Activated gamma-delta T cell treated with anti-CD3 and anti-CD28 coated beads, Interleukin-2, amount 50 U/mL, for 16 hours (primary cell): ENCODE data around the gene VPS35L.
A peak's percentile ranks its signal among the peaks of the same experiment; 100 is the strongest.

Experiments
- DNase-seq: peaks from one replicate; pipeline ENCODE4 v3.0.0-alpha.2; 2020; ENCODE audit warnings: low read depth

Gene VPS35L

DNA sequence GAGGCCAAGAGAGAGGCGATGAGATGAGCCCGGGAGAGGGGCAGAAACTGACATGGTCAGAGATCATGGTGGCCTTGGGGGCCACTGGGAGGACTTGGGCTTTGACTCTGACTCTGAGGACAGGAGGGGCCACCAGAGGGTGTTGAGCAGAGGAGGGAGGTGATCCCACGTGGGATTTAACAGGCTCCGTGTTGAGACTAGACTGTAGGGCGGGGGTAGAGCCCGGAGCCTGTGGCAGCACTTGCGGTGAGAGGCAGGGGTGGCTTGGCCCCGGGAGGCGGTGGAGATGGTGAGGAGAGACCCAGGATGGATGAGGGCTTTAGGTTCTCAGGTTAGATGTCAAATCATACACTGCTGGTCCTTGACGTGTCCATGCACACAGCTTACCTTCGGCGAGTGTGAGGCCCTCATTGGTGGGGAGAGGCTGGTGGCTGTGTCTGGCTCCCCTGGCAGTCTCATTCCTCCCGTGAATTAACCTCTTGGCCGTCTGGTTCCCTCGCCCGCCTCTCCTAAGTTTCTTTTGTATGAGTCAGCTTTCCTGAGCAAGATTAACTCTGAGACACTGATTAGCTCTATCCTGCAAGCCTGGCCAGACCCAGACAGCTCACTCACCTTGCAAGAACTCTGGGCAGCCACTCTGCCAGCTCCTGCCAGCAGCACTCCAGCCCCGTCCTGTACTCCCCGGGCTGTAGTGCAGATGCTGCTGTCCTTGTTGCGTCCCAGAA is 39.7 kb downstream of the VPS35L start:
- no peak for DNase-seq

GRCh38 chr16:19598805-19599510 is 43.5 kb downstream of the VPS35L start:
- no peak for DNase-seq

DNA sequence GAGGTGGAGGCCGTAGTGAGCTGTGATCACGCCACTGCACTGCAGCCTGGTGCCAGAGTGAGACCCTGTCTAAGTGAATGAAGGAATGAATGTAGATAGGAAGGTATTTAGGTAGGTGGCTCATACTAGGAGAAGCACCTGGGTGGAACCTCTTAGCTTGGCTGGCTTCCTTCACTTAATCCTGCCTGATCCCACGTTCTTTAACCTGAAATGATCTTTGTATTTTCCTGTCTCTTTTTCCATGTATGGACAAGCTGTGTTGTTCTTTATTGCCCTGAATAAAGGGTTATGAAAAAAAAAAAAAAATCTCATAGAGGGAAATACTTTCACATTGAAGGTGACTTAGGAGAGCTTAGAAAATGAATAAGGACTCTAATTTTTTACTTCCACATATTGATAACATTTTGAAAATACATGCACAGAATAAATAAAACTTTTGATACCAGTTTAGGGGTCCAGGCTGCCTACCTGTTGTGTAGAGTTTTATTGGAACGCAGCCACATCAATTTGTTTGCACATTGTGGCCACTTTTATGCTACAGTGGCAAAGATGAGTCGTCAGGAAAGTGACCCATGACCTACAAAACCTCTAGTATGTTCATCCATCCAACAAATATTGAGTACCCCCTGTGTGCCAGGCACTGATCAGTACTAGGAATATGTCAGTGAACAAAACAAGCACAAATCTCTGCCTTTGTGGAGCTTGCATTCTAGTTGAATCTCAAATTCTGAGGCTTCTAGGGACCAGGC is 44.6 kb downstream of the VPS35L start:
- DNase-seq = no peak

- peak; percentile 2 for DNase-seq
These were observed 45.8 kb downstream of the VPS35L start for GRCh38 chr16:19601083-19601976.

DNA sequence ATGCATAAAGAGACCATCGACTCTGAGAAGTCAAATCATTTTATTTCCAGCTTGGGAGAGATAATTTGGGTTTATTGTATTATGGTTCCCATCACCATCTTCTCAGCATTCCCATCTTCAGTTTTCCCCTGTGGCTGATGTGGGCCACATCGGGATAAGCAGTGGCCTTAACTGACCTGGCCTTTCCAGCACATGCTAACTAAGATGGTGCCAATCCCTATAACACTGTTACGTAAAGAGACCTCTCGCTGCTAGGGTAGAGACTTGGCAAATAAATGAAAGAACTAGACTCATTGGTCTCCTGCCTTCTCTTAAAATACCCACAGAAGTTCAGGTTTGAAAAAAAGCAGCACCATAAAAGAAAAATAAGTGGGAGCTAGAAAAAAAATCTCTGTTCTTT is 49.4 kb downstream of the VPS35L start:
- no peak for DNase-seq

GRCh38 chr16:19605701-19606100 is 50.2 kb downstream of the VPS35L start:
- DNase-seq = no peak

DNA sequence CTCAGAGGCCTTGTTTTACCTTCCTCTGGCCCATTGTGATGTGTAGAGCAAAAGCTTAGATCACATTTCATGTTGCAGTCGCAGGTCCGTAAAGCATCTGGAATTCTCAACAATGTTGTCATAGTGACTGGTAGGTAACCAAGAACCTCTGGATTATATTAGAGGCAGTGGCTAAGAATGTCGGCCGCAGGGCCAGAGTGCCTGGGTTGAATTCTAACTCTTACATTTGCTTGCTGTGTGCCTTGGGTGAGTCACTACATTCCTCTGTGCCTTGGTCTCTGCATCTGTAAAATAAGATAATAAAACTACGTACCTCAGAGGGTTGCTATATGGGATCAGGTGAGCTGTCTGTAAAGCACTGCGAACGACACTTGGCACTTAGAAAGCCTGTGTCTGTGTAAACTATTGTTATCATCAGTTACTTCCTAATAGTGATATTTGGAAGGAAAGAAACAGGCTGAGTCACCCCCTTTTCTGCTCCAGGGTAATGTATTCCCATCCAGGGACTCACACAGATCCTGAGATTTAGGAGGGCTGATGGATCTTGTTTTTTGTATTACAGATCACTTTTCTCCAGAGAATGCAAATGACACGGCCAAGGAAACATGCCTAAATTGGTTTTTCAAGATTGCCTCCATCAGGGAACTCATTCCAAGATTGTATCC is 52.2 kb downstream of the VPS35L start:
- DNase-seq = no peak

DNA sequence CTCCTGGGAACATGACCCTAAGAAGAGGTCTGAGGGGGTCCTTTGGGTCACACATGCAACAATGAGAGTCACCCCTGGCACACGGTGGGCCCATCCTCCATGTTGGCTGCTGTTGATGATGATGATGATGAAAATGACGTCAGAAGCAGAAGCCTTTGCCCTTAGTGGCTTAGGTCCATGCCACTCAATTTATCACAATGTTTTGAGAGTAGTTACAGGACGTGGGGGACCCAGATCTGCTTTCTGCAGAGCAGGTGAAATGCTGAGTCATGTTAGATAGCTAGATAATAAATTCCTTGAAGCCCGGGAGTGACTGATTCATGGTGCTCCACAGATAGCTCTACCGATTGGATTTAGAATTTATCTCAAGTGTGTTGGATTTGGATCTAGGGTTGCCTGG is 53.9 kb downstream of the VPS35L start:
- no peak for DNase-seq

GRCh38 chr16:19610200-19610599 is 54.7 kb downstream of the VPS35L start:
- no peak for DNase-seq

- DNase-seq = no peak
These were observed 58.3 kb downstream of the VPS35L start for GRCh38 chr16:19613834-19614233.

DNA sequence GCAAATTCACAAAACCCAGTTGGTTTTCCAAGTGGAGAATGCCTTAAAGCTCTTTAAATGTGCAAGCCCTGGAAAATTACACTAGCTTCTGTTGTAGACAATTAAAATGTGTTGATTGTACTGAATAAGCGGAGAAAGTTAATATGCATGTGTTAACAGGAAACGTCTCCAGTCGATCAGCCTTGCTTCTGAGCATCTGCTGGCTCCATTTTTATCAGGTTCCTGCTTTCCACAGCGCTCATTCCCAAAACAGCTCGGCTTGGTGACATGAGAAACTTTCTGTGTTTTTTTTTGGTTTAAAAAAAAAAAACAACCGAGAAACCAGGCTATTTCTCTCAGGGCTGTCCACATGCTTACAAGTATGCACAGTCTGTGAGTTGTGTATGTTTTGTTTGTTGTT is 60.7 kb downstream of the VPS35L start:
- no peak for DNase-seq

GRCh38 chr16:19618876-19619275 is 63.4 kb downstream of the VPS35L start:
- no peak for DNase-seq

DNA sequence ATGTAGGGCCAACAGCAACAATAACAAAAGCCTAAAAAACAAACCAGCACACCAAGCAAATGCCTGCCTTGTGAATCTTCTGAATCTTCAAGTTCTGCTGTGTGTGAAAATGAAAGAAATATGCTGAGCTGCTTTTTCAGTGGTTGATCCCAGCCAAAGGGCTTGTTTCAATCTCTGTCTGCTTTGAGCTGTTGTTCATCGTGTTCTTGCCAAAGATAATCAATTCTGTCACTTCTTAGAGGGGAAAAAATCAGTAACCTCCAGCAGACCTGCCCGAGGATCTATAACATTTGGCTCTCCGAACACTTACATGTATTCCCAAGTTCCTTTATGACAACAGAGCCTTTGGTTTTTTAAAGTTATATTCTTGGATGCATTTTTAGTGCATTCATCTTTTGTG is 65.9 kb downstream of the VPS35L start:
- DNase-seq = no peak

- no peak for DNase-seq
These were observed 69.5 kb downstream of the VPS35L start for GRCh38 chr16:19625039-19625438.

DNA sequence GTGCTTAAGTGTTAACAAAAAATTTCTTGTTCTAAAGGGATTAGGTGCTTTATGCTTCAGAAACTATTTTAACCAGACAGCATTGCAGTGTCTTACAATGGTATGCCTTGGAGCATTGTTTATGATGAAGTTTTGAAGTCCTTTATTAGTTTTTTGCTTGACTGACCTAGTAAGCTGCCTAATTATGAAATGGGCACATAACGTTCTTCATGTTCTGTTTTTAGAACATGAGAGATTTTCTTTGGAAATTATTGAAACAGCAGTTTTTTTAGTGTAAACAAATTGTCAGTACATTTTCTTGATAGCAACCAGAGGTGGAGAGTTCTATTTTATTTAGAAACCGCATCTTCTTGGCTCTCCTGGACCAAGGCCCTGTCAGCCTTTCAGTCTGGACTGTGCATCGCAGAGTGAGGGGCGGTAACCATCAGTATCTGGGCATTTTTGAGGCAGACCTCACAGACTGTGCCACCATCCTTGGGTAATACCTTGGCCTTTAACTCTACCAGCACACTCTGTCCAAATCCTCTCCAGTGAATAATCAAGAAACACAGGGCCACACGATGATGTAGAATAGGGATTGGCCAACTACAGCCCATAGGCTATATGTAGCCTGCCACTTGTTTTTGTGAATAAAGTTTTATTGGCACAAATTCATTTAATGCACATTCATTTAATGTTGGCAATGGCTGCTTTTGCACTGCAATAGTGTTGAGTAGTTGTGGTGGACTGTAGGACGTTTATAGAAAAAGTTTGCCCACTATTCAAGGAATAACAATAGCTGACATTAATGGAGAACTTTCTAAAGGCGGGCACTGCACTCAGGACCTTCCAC is 81.1 kb downstream of the VPS35L start:
- no peak for DNase-seq

GRCh38 chr16:19639986-19640421 is 84.5 kb downstream of the VPS35L start:
- DNase-seq = no peak

- DNase-seq = no peak
These were observed 87.0 kb downstream of the VPS35L start for GRCh38 chr16:19642501-19642900.

GRCh38 chr16:19644877-19645276 is 89.4 kb downstream of the VPS35L start:
- no peak for DNase-seq

DNA sequence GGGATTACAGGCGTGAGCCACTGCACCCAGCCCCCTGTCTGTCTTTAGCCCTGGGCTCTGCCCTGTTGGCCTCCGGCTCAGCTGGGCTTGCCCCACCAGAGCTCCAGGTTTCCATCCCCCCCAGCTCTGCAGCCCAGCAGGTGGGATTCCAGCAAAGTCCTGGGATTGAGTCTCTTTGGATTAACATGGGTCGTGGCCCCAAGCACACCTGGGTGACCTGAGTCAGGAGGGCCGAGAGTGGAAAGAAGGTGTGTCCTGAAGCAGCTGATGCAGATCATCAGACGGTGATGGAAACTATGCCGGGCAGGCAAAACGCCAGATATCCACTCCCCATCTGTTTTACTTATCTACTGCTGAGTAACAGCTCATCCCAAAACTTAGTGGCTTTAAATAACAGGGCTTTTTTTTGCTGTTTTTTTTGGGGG is 90.1 kb downstream of the VPS35L start:
- no peak for DNase-seq

DNA sequence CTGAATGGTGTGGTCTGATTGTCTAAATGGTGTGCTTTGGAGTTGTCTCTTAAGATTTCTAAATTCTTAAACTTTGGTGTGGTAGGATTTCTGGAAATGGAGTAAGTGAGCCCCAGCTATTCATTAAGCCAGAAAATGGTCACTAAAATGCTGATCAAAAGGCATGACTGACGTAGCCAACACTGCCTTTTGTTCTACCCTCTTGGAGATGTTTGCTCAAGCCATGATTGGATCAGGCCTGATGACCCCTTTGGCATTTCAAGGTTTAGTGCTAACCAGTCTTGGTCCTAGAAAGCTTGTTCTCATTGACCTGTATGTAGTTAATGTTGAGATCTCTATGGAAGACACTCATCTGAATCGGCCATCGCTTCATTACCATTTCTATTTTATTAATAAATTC is 94.5 kb downstream of the VPS35L start:
- DNase-seq = no peak
